Panc1 (cell line): ENCODE measurements around the gene ACACB. TPM values are rescaled to one million over a fixed set of nuclear protein-coding genes. Genes with fewer than 3 reads are reported as not detected.

ENCODE experiments used
- ATAC-seq: fragments of 200-7000 bp; cut with Tn5 transposase; 2 replicates; pipeline ENCODE4 v1.9.1; 2020; ENCODE audit warnings: mild to moderate bottlenecking, moderate library complexity
- BruUV-seq: library from RNA; stranded (reverse); fragments of 400-500 nt; replicated peaks from 2 replicates; lab custom pipeline; 2021; lab: Mats Ljungman, UMichigan
- CTCF ChIA-PET: fragments of 300-600 bp; sonication (Branson Sonifier 250); formaldehyde crosslinking; loops from one replicate; lab custom pipeline; 2022; ENCODE audit warnings: antibody characterized with exemption; lab: Charles Lee
- POLR2A ChIA-PET: fragments of 300-600 bp; sonication (Branson Sonifier 250); formaldehyde crosslinking; loops from one replicate; lab custom pipeline; 2022; ENCODE audit warnings: antibody characterized with exemption; lab: Charles Lee
- DNase-seq: peaks from one replicate; pipeline ENCODE4 v3.0.0-alpha.2; 2010; ENCODE audit warnings: low read depth, low spot score
- H3K27ac ChIP-seq: 2 replicates; pipeline ENCODE4 v1.5.1; 2011; ENCODE audit warnings: mild to moderate bottlenecking, low read length, inconsistent platforms
- H3K27me3 ChIP-seq: fragments of 200-500 bp; sonication (Bioruptor generic); 2 replicates; pipeline ENCODE4 v1.6.0; 2014; ENCODE audit warnings: low read length, inconsistent platforms; ENCODE audit not compliant: control insufficient read depth, insufficient read depth
- H3K36me3 ChIP-seq: fragments of 200-500 bp; sonication (Bioruptor generic); 2 replicates; pipeline ENCODE4 v1.5.1; 2014; ENCODE audit warnings: inconsistent platforms, mild to moderate bottlenecking, low read length, moderate library complexity; ENCODE audit not compliant: control insufficient read depth, insufficient read depth
- H3K4me1 ChIP-seq: 2 replicates; pipeline ENCODE4 v1.5.1; 2011; ENCODE audit warnings: inconsistent platforms, mild to moderate bottlenecking, low read length, moderate library complexity; ENCODE audit not compliant: control insufficient read depth, insufficient read depth
- H3K4me3 ChIP-seq, 2 experiments: 2 replicates each; pipeline ENCODE4 v1.5.1; 2011 to 2012; ENCODE audit warnings: low read depth in 2 of 2, low read length in 2 of 2, mild to moderate bottlenecking in 2 of 2, inconsistent platforms in 1 of 2, moderate library complexity in 1 of 2
- H3K9me3 ChIP-seq: fragments of 200-500 bp; sonication (Bioruptor generic); 2 replicates; pipeline ENCODE4 v1.5.1; 2014; ENCODE audit warnings: low read depth, mild to moderate bottlenecking, inconsistent platforms, low read length, moderate library complexity; ENCODE audit not compliant: control insufficient read depth, insufficient read depth
- CTCF ChIP-seq: fragments of 450-650 bp; IDR thresholded peaks from 2 replicates; pipeline ENCODE4 v1.5.1; 2017; ENCODE audit warnings: mild to moderate bottlenecking
- POLR2AphosphoS5 ChIP-seq: IDR thresholded peaks from 2 replicates; pipeline ENCODE4 v1.6.1; 2012; ENCODE audit warnings: mild to moderate bottlenecking, low read depth, low read length, moderate library complexity
- REST ChIP-seq, 2 experiments: IDR thresholded peaks; 2 replicates each; pipeline ENCODE4 v1.6.1; 2011 to 2012; ENCODE audit warnings: low read depth in 2 of 2, control low read depth in 1 of 2, low read length in 1 of 2, mild to moderate bottlenecking in 1 of 2, moderate library complexity in 1 of 2; ENCODE audit not compliant: insufficient read depth in 1 of 2
- SIN3A ChIP-seq: IDR thresholded peaks from 2 replicates; pipeline ENCODE4 v1.6.1; 2012; ENCODE audit warnings: low read depth, mild to moderate bottlenecking, low read length, moderate library complexity, borderline replicate concordance; ENCODE audit not compliant: insufficient read depth
- TCF7L2 ChIP-seq: IDR thresholded peaks from 2 replicates; pipeline ENCODE4 v1.6.1; 2011; ENCODE audit warnings: mild to moderate bottlenecking, low read depth, low read length, inconsistent platforms
- in situ Hi-C: cut with HindIII; loops from 2 replicates; pipeline ENCODE4 v1.10.0; 2016; ENCODE audit warnings: low sequenced_read_pairs, low pct_unique_long_range_greater_than_20kb
- intact Hi-C: fragments of 100-400 bp; cut with micrococcal nuclease; formaldehyde crosslinking; loops from one replicate; pipeline ENCODE4 v1.10.0; 2022; ENCODE audit not compliant: unreplicated experiment
- total RNA-seq: library from RNA; stranded (reverse); gene quantifications from one replicate; pipeline ENCODE4 v1.2.1, GENCODE V29; 2021; ENCODE audit not compliant: unreplicated experiment

ACACB gene
- total RNA-seq, 1 experiment from 2014 or later: 12.3 TPM

GRCh38 chr12:109304485-109304884, 188.1 kb downstream of the ACACB start:
- in situ Hi-C loops: no loop called here
- peaks cover 23% of the 10 kb centered on the region for H3K27me3 ChIP-seq
- ChIA-PET CTCF (interaction anchor here (0.7 kb wide), 1 partner anchor 85 kb away, joined by 11 read pairs; no protein-coding TSS in a partner anchor), POLR2A (no interaction called here)
- no peaks in the 10 kb centered on the region for H3K9me3 ChIP-seq
- no peak overlapping the region for H3K27ac ChIP-seq
- ATAC-seq: no peak
- no peak for TF ChIP-seq POLR2AphosphoS5
- no peak for TF ChIP-seq SIN3A
- no peak for TF ChIP-seq TCF7L2
- no peak for TF ChIP-seq CTCF
- no peak for TF ChIP-seq REST (IDR thresholded peaks at IDR 0.05; ENCODE audit: insufficient read depth in 1 of 2, low read depth in 2 of 2, low read length in 1 of 2)
- H3K4me3 ChIP-seq: no peak overlapping the region
- BruUV-seq: no TSS peak
- no peaks in the 10 kb centered on the region for H3K36me3 ChIP-seq
- intact Hi-C loops: no loop called here
- 0 out of 2 replicates have a peak, but pooled peaks cover 3% of the 10 kb centered on the region for H3K4me1 ChIP-seq
- no peak for DNase-seq

GRCh38 chr12:109305547-109305946, 189.2 kb downstream of the ACACB start:
- DNase-seq: no peak
- POLR2A ChIA-PET: no interaction called here
- H3K36me3 ChIP-seq: no peaks in the 10 kb centered on the region
- no peak for ATAC-seq
- no TSS peak for BruUV-seq
- H3K4me3 ChIP-seq: no peak overlapping the region
- no peaks in the 10 kb centered on the region for H3K9me3 ChIP-seq
- intact Hi-C loops (no loop called here), in situ Hi-C loops (no loop called here)
- TF ChIP-seq POLR2AphosphoS5 (no peak), REST (IDR thresholded peaks at IDR 0.05; ENCODE audit: insufficient read depth in 1 of 2, low read depth in 2 of 2, low read length in 1 of 2) (no peak), SIN3A (no peak), TCF7L2 (no peak), CTCF (no peak)
- H3K27me3 ChIP-seq: peaks cover 24% of the 10 kb centered on the region
- CTCF ChIA-PET: no interaction called here
- no peak overlapping the region for H3K27ac ChIP-seq
- H3K4me1 ChIP-seq: peaks cover 5% of the 10 kb centered on the region; the same call in 1 of the 2 replicates
